GM12892 (cell line): ENCODE measurements around the gene PPP2R2C.

Source experiments
- POLR2A ChIP-seq: IDR thresholded peaks from 2 replicates; pipeline ENCODE4 v1.6.1; 2011; ENCODE audit warnings: low read depth, low read length, control low read depth
- POLR2AphosphoS5 ChIP-seq: IDR thresholded peaks from 2 replicates; pipeline ENCODE4 v1.6.1; 2011; ENCODE audit warnings: low read depth, low read length, control low read depth

GRCh38 chr4:6389142-6389825 is 83.1 kb downstream of the PPP2R2C start:
- TF ChIP-seq POLR2A (no peak), POLR2AphosphoS5 (no peak)
